Mucosa of rectum (tissue), 2 donors: ENCODE data around the gene DMD.

Source experiments
- H3K27ac ChIP-seq, 2 donors: one replicate each; pipeline ENCODE4 v1.7.0; 2013; ENCODE audit warnings: inconsistent platforms in 2 of 2, low read depth in 2 of 2, low read length in 2 of 2
- H3K27me3 ChIP-seq, 2 donors: one replicate each; pipeline ENCODE4 v1.7.0; 2013; ENCODE audit warnings: low read length in 2 of 2; ENCODE audit not compliant: control insufficient read depth in 2 of 2, insufficient read depth in 2 of 2
- H3K36me3 ChIP-seq, 2 donors: one replicate each; pipeline ENCODE4 v1.7.0; 2013; ENCODE audit warnings: low read length in 2 of 2; ENCODE audit not compliant: control insufficient read depth in 2 of 2, insufficient read depth in 2 of 2
- H3K4me1 ChIP-seq, 2 donors: one replicate each; pipeline ENCODE4 v1.7.0; 2013; ENCODE audit warnings: low read length in 2 of 2, mild to moderate bottlenecking in 1 of 2; ENCODE audit not compliant: control insufficient read depth in 2 of 2, insufficient read depth in 2 of 2
- H3K4me3 ChIP-seq, 2 donors: one replicate each; pipeline ENCODE4 v1.7.0; 2013; ENCODE audit warnings: low read length in 2 of 2
- H3K9ac ChIP-seq, 2 donors: one replicate each; pipeline ENCODE4 v1.7.0; 2013; ENCODE audit warnings: low read length in 2 of 2, low read depth in 1 of 2, mild to moderate bottlenecking in 1 of 2
- H3K9me3 ChIP-seq, 2 donors: one replicate each; pipeline ENCODE4 v1.7.0; 2013; ENCODE audit warnings: low read length in 2 of 2; ENCODE audit not compliant: control insufficient read depth in 2 of 2
- donor health status: healthy.
- donor health status: Normal muscosa, but diverticular disease.

The DMD gene

GRCh38 chrX:31265383-31265782 lies 1946.0 kb downstream of the DMD start:
- Histone ChIP-seq H3K9me3 (no peaks in the 10 kb centered on the region), H3K27ac (no peak overlapping the region), H3K36me3 (no peaks in the 10 kb centered on the region), H3K9ac (no peak overlapping the region), H3K4me3 (peak overlapping the region in 1 of 2 donors; percentile 30), H3K27me3 (no peaks in the 10 kb centered on the region), H3K4me1 (no peaks in the 10 kb centered on the region)

GRCh38 chrX:31260351-31260750 lies 1951.0 kb downstream of the DMD start:
- Histone ChIP-seq H3K27ac (no peak overlapping the region), H3K36me3 (no peaks in the 10 kb centered on the region), H3K9me3 (no peaks in the 10 kb centered on the region), H3K4me3 (no peak overlapping the region), H3K9ac (no peak overlapping the region), H3K27me3 (no peaks in the 10 kb centered on the region), H3K4me1 (no peaks in the 10 kb centered on the region)

- Histone ChIP-seq H3K36me3 (no peaks in the 10 kb centered on the region), H3K27ac (no peak overlapping the region), H3K4me3 (no peak overlapping the region), H3K27me3 (no peaks in the 10 kb centered on the region), H3K4me1 (no peaks in the 10 kb centered on the region), H3K9ac (no peak overlapping the region), H3K9me3 (no peaks in the 10 kb centered on the region)
Measured at GRCh38 chrX:31258166-31258565, 1953.2 kb downstream of the DMD start.

- Histone ChIP-seq H3K4me1 (no peaks in the 10 kb centered on the region), H3K27me3 (no peaks in the 10 kb centered on the region), H3K9ac (no peak overlapping the region), H3K36me3 (no peaks in the 10 kb centered on the region), H3K4me3 (no peak overlapping the region), H3K27ac (no peak overlapping the region), H3K9me3 (no peaks in the 10 kb centered on the region)
Measured at GRCh38 chrX:31255310-31256033, 1955.9 kb downstream of the DMD start.

GRCh38 chrX:31252133-31252532 lies 1959.2 kb downstream of the DMD start:
- no peak overlapping the region for H3K9ac ChIP-seq
- no peaks in the 10 kb centered on the region for H3K4me1 ChIP-seq
- no peak overlapping the region for H3K4me3 ChIP-seq
- H3K27ac ChIP-seq, result no peak overlapping the region
- H3K27me3 ChIP-seq, result no peaks in the 10 kb centered on the region
- no peaks in the 10 kb centered on the region for H3K9me3 ChIP-seq
- H3K36me3 ChIP-seq, result no peaks in the 10 kb centered on the region

GRCh38 chrX:31251336-31251735 lies 1960.0 kb downstream of the DMD start:
- Histone ChIP-seq H3K36me3 (no peaks in the 10 kb centered on the region), H3K27me3 (no peaks in the 10 kb centered on the region), H3K9me3 (no peaks in the 10 kb centered on the region), H3K9ac (no peak overlapping the region), H3K4me1 (no peaks in the 10 kb centered on the region), H3K27ac (no peak overlapping the region), H3K4me3 (no peak overlapping the region)

GRCh38 chrX:31245714-31246113 lies 1965.6 kb downstream of the DMD start:
- H3K36me3 ChIP-seq, result no peaks in the 10 kb centered on the region
- H3K9me3 ChIP-seq, result no peaks in the 10 kb centered on the region
- H3K27ac ChIP-seq, result no peak overlapping the region
- H3K9ac ChIP-seq, result no peak overlapping the region
- H3K4me3 ChIP-seq, result no peak overlapping the region
- H3K4me1 ChIP-seq, result no peaks in the 10 kb centered on the region
- no peaks in the 10 kb centered on the region for H3K27me3 ChIP-seq

- Histone ChIP-seq H3K27me3 (no peaks in the 10 kb centered on the region), H3K4me1 (no peaks in the 10 kb centered on the region), H3K36me3 (no peaks in the 10 kb centered on the region), H3K9ac (no peak overlapping the region), H3K27ac (no peak overlapping the region), H3K4me3 (no peak overlapping the region), H3K9me3 (no peaks in the 10 kb centered on the region)
Measured at GRCh38 chrX:31243804-31244203, 1967.5 kb downstream of the DMD start.

GRCh38 chrX:31240982-31241381 lies 1970.4 kb downstream of the DMD start:
- Histone ChIP-seq H3K9me3 (no peaks in the 10 kb centered on the region), H3K9ac (no peak overlapping the region), H3K4me1 (no peaks in the 10 kb centered on the region), H3K27ac (no peak overlapping the region), H3K4me3 (no peak overlapping the region), H3K36me3 (no peaks in the 10 kb centered on the region), H3K27me3 (peaks cover 0 to 5% of the 10 kb centered on the region in 2 donors)

- H3K4me3 ChIP-seq, result no peak overlapping the region
- peaks cover 0 to 5% of the 10 kb centered on the region in 2 donors for H3K27me3 ChIP-seq
- no peak overlapping the region for H3K9ac ChIP-seq
- H3K36me3 ChIP-seq, result no peaks in the 10 kb centered on the region
- no peaks in the 10 kb centered on the region for H3K9me3 ChIP-seq
- no peak overlapping the region for H3K27ac ChIP-seq
- no peaks in the 10 kb centered on the region for H3K4me1 ChIP-seq
Measured at GRCh38 chrX:31237189-31237588, 1974.2 kb downstream of the DMD start.
